Measurements from ENCODE around the gene BIRC7.

- TF ChIP-seq POLR2A (IDR thresholded peaks at IDR 0.05) (no peak), CTCF (IDR thresholded peaks at IDR 0.05) (no peak)
Observed at GRCh38 chr20:63281742-63282665, 46.3 kb downstream of the BIRC7 start.
